ENCODE results near the gene LSM4. TPM values are rescaled to one million over a fixed set of nuclear protein-coding genes. Genes with fewer than 3 reads are reported as not detected.

Gene LSM4
- total RNA-seq, 2 experiments from 2014 or later, result 40.2 to 47.4 TPM

GRCh38 chr19:18264137-18264854 lies 58.6 kb downstream of the LSM4 start:
- Histone ChIP-seq H3K36me3 (ENCODE audit: insufficient read depth, low read length) (peaks cover 43% of the 10 kb centered on the region), H3K27me3 (ENCODE audit: control insufficient read depth in 1 of 2, insufficient read depth in 2 of 2, low read length in 2 of 2) (no peaks in the 10 kb centered on the region), H3K4me3 (ENCODE audit: low read length) (no peak overlapping the region), H3K9me3 (ENCODE audit: control insufficient read depth in 1 of 2, insufficient read depth in 1 of 2, low read length in 2 of 2) (no peaks in the 10 kb centered on the region), H3K4me1 (ENCODE audit: insufficient read depth, low read length) (peaks cover 17% of the 10 kb centered on the region), H3K27ac (ENCODE audit: low read depth in 1 of 2, low read length in 2 of 2) (no peak overlapping the region)
- DNase-seq (no peak), ATAC-seq (ENCODE audit: poor library complexity) (no peak)
- ChIA-PET POLR2A (interaction anchor here (0.7 kb wide), 1 partner anchor 15 kb away, joined by 5 read pairs; no protein-coding TSS in a partner anchor), CTCF (no interaction called here)
- Mint-ChIP-seq H3K27ac (no peak overlapping the region), H3K9me3 (no peaks in the 10 kb centered on the region), H3K36me3 (ENCODE audit: low read depth) (peaks cover 29% of the 10 kb centered on the region), H3K27me3 (no peaks in the 10 kb centered on the region), H3K4me1 (ENCODE audit: low read depth) (peaks cover 10% of the 10 kb centered on the region), H3K4me3 (no peak overlapping the region)
- intact Hi-C loops (cut with DNase I, micrococcal nuclease), result no loop called here
- TF ChIP-seq CTCF (IDR thresholded peaks at IDR 0.05), result no peak

GRCh38 chr19:18263324-18264136 lies 59.3 kb downstream of the LSM4 start:
- Mint-ChIP-seq H3K27me3 (no peaks in the 10 kb centered on the region), H3K4me3 (no peak overlapping the region), H3K36me3 (ENCODE audit: low read depth) (peaks cover 25% of the 10 kb centered on the region), H3K9me3 (no peaks in the 10 kb centered on the region), H3K27ac (no peak overlapping the region), H3K4me1 (ENCODE audit: low read depth) (peaks cover 10% of the 10 kb centered on the region)
- ATAC-seq (ENCODE audit: poor library complexity), result no peak
- Histone ChIP-seq H3K4me1 (ENCODE audit: insufficient read depth, low read length) (peaks cover 17% of the 10 kb centered on the region), H3K4me3 (ENCODE audit: low read length) (no peak overlapping the region), H3K27me3 (ENCODE audit: control insufficient read depth in 1 of 2, insufficient read depth in 2 of 2, low read length in 2 of 2) (no peaks in the 10 kb centered on the region), H3K36me3 (ENCODE audit: insufficient read depth, low read length) (peaks cover 37% of the 10 kb centered on the region), H3K9me3 (ENCODE audit: control insufficient read depth in 1 of 2, insufficient read depth in 1 of 2, low read length in 2 of 2) (no peaks in the 10 kb centered on the region), H3K27ac (ENCODE audit: low read depth in 1 of 2, low read length in 2 of 2) (no peak overlapping the region)
- CTCF ChIA-PET, result interaction anchor here (1.1 kb wide), 1 partner anchor 12 kb away, joined by 3 read pairs; no protein-coding TSS in a partner anchor
- POLR2A ChIA-PET, result interaction anchor here (0.6 kb wide), 1 partner anchor 64 kb away, joined by 3 read pairs; no protein-coding TSS in a partner anchor
- intact Hi-C loops (cut with DNase I, micrococcal nuclease), result no loop called here
- TF ChIP-seq CTCF (IDR thresholded peaks at IDR 0.05), result no peak
- DNase-seq, result peak in 1 of 14 experiments; percentile 41

- Histone ChIP-seq H3K4me1 (ENCODE audit: insufficient read depth, low read length) (peaks cover 17% of the 10 kb centered on the region), H3K9me3 (ENCODE audit: control insufficient read depth in 1 of 2, insufficient read depth in 1 of 2, low read length in 2 of 2) (no peaks in the 10 kb centered on the region), H3K27ac (ENCODE audit: low read depth in 1 of 2, low read length in 2 of 2) (no peak overlapping the region), H3K36me3 (ENCODE audit: insufficient read depth, low read length) (peaks cover 32% of the 10 kb centered on the region), H3K27me3 (ENCODE audit: control insufficient read depth in 1 of 2, insufficient read depth in 2 of 2, low read length in 2 of 2) (no peaks in the 10 kb centered on the region), H3K4me3 (ENCODE audit: low read length) (no peak overlapping the region)
- H3K9me3 Mint-ChIP-seq, result no peaks in the 10 kb centered on the region
- peaks cover 20% of the 10 kb centered on the region for H3K36me3 Mint-ChIP-seq (ENCODE audit: low read depth)
- DNase-seq, result no peak
- H3K4me1 Mint-ChIP-seq (ENCODE audit: low read depth), result peaks cover 5% of the 10 kb centered on the region
- ATAC-seq (ENCODE audit: poor library complexity), result no peak
- CTCF ChIA-PET, result interaction anchor here (1.1 kb wide), 1 partner anchor 11 kb away, joined by 3 read pairs; no protein-coding TSS in a partner anchor
- H3K4me3 Mint-ChIP-seq, result no peak overlapping the region
- intact Hi-C loops (cut with DNase I, micrococcal nuclease), result no loop called here
- TF ChIP-seq CTCF (IDR thresholded peaks at IDR 0.05), result no peak
- H3K27me3 Mint-ChIP-seq, result no peaks in the 10 kb centered on the region
- H3K27ac Mint-ChIP-seq, result no peak overlapping the region
- POLR2A ChIA-PET, result interaction anchor here (0.6 kb wide), 2 partner anchors 64 to 1188 kb away, joined by 3 to 4 read pairs; no protein-coding TSS in a partner anchor
Measured at GRCh38 chr19:18262917-18263316, 60.0 kb downstream of the LSM4 start.

Data from CD4-positive, alpha-beta T cell (primary cell).